Measurements from ENCODE around the gene SYNE4.
A peak's percentile ranks its signal among the peaks of the same experiment; 100 is the strongest.

SYNE4 gene

GRCh38 chr19:36025541-36025940, 16.9 kb upstream of the SYNE4 start:
- no peak for DNase-seq

- DNase-seq, result no peak
These were observed 14.8 kb upstream of the SYNE4 start for GRCh38 chr19:36023432-36023831.

GRCh38 chr19:36019061-36019670, 10.6 kb upstream of the SYNE4 start:
- DNase-seq, result no peak

GRCh38 chr19:36014012-36014924, 5.7 kb upstream of the SYNE4 start, which contains the start of gene ALKBH6:
Gene ALKBH6, minus strand, starts transcription at chr19:36014213. Its CDS starts 816 bp downstream, at chr19:36013397.
- peak; percentile 100 for DNase-seq

- no peak for DNase-seq
These were observed 4.8 kb upstream of the SYNE4 start for GRCh38 chr19:36013280-36014011.

- no peak for DNase-seq
These were observed 1.8 kb upstream of the SYNE4 start for GRCh38 chr19:36010402-36010801.

GRCh38 chr19:36009633-36010379, 1.2 kb upstream of the SYNE4 start:
- no peak for DNase-seq

GRCh38 chr19:36009220-36009619, 607 bp upstream of the SYNE4 start:
- DNase-seq, result peak; percentile 55 to 69

- DNase-seq, result no peak
These were observed 1.7 kb downstream of the SYNE4 start for GRCh38 chr19:36006955-36007354.

GRCh38 chr19:36003284-36003683, 5.3 kb downstream of the SYNE4 start:
- DNase-seq, result no peak

- no peak for DNase-seq
These were observed 7.0 kb downstream of the SYNE4 start for GRCh38 chr19:36001605-36002004.

- DNase-seq, result no peak
These were observed 11.8 kb downstream of the SYNE4 start for GRCh38 chr19:35996777-35997176.

- DNase-seq, result peak; percentile 98 to 99
These were observed 13.3 kb downstream of the SYNE4 start, which contains the start of gene SDHAF1 for GRCh38 chr19:35995048-35995993. Gene SDHAF1, plus strand, starts transcription at chr19:35995188. Its CDS starts 87 bp downstream, at chr19:35995275.

- no peak for DNase-seq
These were observed 14.6 kb downstream of the SYNE4 start for GRCh38 chr19:35993923-35994598.

- DNase-seq, result peak in 1 of 2 donors; percentile 39
These were observed 15.5 kb downstream of the SYNE4 start for GRCh38 chr19:35992907-35993765.

GRCh38 chr19:35991731-35992450, 16.7 kb downstream of the SYNE4 start:
- DNase-seq, result no peak

- DNase-seq, result no peak
These were observed 17.6 kb downstream of the SYNE4 start for GRCh38 chr19:35990771-35991730.

- DNase-seq, result no peak
These were observed 18.5 kb downstream of the SYNE4 start for GRCh38 chr19:35990156-35990555.
